Measurements from ENCODE around the gene GDPD2.

Gene GDPD2

GRCh38 chrX:70424801-70425200, 1.7 kb downstream of the GDPD2 start:
- TF ChIP-seq SIN3A (IDR thresholded peaks at IDR 0.05; ENCODE audit: borderline replicate concordance, insufficient read depth, low read length) = no peak
- no peak for TF ChIP-seq FOXP2 (optimal IDR thresholded peaks at IDR 0.05; ENCODE audit: borderline replicate concordance, extremely low read depth, extremely low read length, insufficient read depth)
- TF ChIP-seq TAF1 (IDR thresholded peaks at IDR 0.05; ENCODE audit: borderline replicate concordance, insufficient read depth, low read length) = no peak
- TF ChIP-seq, protein P1, sequence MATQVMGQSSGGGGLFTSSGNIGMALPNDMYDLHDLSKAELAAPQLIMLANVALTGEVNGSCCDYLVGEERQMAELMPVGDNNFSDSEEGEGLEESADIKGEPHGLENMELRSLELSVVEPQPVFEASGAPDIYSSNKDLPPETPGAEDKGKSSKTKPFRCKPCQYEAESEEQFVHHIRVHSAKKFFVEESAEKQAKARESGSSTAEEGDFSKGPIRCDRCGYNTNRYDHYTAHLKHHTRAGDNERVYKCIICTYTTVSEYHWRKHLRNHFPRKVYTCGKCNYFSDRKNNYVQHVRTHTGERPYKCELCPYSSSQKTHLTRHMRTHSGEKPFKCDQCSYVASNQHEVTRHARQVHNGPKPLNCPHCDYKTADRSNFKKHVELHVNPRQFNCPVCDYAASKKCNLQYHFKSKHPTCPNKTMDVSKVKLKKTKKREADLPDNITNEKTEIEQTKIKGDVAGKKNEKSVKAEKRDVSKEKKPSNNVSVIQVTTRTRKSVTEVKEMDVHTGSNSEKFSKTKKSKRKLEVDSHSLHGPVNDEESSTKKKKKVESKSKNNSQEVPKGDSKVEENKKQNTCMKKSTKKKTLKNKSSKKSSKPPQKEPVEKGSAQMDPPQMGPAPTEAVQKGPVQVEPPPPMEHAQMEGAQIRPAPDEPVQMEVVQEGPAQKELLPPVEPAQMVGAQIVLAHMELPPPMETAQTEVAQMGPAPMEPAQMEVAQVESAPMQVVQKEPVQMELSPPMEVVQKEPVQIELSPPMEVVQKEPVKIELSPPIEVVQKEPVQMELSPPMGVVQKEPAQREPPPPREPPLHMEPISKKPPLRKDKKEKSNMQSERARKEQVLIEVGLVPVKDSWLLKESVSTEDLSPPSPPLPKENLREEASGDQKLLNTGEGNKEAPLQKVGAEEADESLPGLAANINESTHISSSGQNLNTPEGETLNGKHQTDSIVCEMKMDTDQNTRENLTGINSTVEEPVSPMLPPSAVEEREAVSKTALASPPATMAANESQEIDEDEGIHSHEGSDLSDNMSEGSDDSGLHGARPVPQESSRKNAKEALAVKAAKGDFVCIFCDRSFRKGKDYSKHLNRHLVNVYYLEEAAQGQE (IDR thresholded peaks at IDR 0.05; ENCODE audit: insufficient read depth in 1 of 2, low read depth in 2 of 2, low read length in 2 of 2) = no peak
- no peak for TF ChIP-seq POLR2AphosphoS5 (IDR thresholded peaks at IDR 0.05; ENCODE audit: low read depth, low read length)

DNA sequence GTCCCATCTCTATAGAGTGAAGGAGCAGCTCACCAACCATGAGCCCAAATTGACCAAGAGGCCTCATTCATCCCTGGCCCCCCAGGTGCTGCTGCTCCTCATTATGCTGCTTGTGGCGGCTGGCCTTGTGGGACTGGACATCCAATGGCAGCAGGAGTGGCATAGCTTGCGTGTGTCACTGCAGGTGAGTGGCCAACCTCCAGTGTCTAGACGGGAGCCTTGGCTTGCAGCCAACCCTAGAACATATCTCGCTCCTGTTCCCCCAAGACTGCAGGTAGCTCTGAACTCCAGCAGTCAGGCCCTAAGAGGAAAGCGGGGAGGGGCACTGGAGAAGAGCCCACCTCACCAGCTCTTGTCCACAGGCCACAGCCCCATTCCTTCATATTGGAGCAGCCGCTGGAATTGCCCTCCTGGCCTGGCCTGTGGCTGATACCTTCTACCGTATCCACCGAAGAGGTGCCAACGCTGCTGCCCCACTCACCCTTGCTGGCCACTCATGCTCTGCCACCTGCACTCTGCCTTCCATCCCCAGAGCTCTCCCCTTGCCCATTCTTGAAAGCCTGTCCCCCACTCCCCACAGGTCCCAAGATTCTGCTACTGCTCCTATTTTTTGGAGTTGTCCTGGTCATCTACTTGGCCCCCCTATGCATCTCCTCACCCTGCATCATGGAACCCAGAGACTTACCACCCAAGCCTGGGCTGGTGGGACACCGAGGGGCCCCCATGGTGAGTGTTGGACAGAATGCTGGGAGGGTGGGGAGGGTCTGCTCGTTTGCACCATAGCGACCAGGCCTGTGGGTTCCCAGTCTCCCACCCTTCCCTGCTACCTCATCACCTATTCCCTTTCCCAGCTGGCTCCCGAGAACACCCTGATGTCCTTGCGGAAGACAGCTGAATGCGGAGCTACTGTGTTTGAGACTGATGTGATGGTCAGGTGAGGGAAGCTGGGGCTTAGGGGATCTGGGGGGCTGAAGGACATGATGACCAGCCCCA, 3.5 kb downstream of the GDPD2 start:
- TF ChIP-seq, protein P1 (IDR thresholded peaks at IDR 0.05; ENCODE audit: insufficient read depth in 1 of 2, low read depth in 2 of 2, low read length in 2 of 2) = no peak
- TF ChIP-seq SIN3A (IDR thresholded peaks at IDR 0.05; ENCODE audit: borderline replicate concordance, insufficient read depth, low read length) = no peak

DNA sequence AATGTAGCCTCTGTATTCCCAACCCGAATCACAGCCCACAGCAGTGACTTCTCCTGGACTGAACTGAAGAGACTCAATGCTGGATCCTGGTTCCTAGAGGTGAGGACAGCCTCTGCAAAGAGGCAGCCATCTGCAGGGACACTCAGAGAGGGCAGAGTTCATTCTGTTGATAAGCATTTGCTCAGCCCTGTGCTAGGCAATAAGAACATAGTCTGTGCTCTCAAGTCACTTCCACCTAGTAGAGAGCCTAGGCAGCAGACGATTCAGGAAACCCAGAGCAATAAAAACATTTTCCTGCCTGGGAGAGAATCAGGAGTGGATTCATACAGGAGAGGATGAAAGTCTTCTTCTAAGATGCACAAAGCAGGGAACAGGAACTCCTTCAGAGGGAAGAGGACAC, 4.3 kb downstream of the GDPD2 start:
- TF ChIP-seq, protein P1 (IDR thresholded peaks at IDR 0.05; ENCODE audit: insufficient read depth in 1 of 2, low read depth in 2 of 2, low read length in 2 of 2) = no peak
- TF ChIP-seq FOXP2 (optimal IDR thresholded peaks at IDR 0.05; ENCODE audit: borderline replicate concordance, extremely low read depth, extremely low read length, insufficient read depth) (no peak), POLR2AphosphoS5 (IDR thresholded peaks at IDR 0.05; ENCODE audit: low read depth, low read length) (no peak), TAF1 (IDR thresholded peaks at IDR 0.05; ENCODE audit: borderline replicate concordance, insufficient read depth, low read length) (no peak), SIN3A (IDR thresholded peaks at IDR 0.05; ENCODE audit: borderline replicate concordance, insufficient read depth, low read length) (no peak)

- no peak for TF ChIP-seq TAF1 (IDR thresholded peaks at IDR 0.05; ENCODE audit: borderline replicate concordance, insufficient read depth, low read length)
- no peak for TF ChIP-seq FOXP2 (optimal IDR thresholded peaks at IDR 0.05; ENCODE audit: borderline replicate concordance, extremely low read depth, extremely low read length, insufficient read depth)
- no peak for TF ChIP-seq SIN3A (IDR thresholded peaks at IDR 0.05; ENCODE audit: borderline replicate concordance, insufficient read depth, low read length)
- TF ChIP-seq, protein P1 (IDR thresholded peaks at IDR 0.05; ENCODE audit: insufficient read depth in 1 of 2, low read depth in 2 of 2, low read length in 2 of 2) = no peak
- TF ChIP-seq POLR2AphosphoS5 (IDR thresholded peaks at IDR 0.05; ENCODE audit: low read depth, low read length) = no peak
Observed at GRCh38 chrX:70429759-70430158, 6.6 kb downstream of the GDPD2 start.

All from PFSK-1 (cell line).